OCI-M1 (cell line): ENCODE data around the gene SUPT5H.

Source experiments
- DNase-seq: peaks from one replicate; lab custom pipeline; 2025; lab: John Stamatoyannopoulos, UW

Gene SUPT5H

DNA sequence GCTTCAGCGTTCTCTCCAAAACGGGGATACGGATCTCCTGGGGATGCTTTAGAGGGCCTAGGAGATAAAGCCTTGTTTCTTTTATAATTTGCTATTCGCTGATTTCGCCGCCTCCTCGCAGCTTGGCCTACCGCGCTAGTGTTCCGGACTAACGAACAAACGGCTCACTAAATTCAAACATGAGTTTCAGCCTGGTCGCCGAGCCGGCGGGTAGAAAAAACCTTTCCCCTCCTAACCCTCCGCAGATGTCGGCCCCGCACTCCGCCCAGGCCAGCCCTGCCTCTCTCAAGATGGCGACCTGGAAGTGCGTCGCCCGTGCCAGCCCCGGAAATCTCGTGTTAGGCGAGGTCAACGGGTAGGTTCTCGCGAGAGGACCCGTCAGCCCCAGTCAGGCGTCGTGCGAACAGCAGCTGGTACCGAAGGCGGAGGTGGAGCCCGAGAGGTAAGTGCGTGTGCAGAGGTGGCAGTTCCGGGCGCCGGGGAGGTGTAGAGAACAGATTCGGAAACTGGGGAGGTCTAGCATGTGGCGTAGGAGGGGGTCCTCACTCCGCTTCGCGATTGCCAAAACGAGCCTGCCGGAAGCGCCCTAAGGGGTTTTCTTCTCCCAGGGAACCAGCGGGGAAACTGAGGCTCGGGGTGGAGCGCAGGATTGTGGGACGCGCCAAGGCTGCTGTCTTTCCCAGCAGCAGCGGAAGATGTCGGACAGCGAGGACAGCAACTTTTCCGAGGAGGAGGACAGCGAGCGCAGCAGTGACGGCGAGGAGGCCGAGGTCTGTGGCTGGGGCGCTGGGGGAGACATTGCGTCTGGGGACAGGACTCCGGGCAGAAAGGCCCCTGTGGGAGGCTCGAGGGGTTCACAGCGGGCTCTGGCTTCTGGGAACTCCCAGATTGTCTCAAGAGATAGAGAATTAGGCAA is at the start of gene SUPT5H:
Gene SUPT5H, plus strand, starts transcription at position 387 of the 916 bp plus-strand sequence. Its CDS starts 309 bp downstream, at position 696.
- peak; percentile 99 for DNase-seq

DNA sequence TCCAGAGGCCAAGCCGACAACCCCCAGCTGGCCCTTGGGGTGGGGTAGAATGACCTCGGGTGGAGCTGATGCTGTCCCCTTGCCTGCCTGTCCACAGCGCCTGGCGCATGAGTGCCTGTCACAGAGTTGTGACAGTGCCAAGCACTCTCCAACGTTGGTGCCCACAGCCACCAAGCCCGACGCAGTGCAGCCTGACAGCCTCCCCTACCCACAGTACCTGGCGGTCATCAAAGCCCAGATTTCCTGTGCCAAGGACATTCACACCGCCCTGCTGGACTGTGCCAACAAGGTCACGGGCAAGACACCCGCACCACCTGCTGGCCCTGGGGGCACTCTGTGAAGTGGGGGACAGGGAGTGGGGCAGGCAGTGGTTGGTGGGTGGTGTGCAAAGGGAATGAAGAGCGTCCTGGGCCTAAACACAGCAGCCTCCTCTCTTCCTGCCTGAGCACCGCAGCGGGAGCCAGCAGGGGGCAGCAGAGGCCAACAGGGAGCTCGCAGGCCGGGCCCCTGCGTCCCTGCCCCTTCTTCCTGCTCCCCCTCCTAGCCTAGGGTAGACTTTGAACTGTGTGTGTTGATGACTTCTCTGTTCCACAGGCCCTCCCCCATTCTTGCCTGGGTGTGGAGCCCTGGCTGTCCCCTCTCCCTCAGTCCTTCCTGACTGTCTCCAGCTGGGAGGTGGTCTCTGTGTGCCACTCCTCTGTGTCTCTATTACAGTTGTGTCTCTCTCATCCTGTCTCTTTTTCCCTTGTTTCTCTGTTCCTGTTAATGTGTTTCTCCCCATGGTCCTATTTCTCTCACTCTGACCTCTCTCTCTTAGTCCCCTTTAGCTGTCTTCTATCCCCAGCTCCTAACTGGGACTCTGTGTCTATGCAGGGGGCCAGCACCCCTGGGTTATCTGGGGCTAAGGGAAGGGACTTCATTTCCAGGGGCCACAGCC is 47.8 kb upstream of the SUPT5H start:
- DNase-seq = peak; percentile 93

DNA sequence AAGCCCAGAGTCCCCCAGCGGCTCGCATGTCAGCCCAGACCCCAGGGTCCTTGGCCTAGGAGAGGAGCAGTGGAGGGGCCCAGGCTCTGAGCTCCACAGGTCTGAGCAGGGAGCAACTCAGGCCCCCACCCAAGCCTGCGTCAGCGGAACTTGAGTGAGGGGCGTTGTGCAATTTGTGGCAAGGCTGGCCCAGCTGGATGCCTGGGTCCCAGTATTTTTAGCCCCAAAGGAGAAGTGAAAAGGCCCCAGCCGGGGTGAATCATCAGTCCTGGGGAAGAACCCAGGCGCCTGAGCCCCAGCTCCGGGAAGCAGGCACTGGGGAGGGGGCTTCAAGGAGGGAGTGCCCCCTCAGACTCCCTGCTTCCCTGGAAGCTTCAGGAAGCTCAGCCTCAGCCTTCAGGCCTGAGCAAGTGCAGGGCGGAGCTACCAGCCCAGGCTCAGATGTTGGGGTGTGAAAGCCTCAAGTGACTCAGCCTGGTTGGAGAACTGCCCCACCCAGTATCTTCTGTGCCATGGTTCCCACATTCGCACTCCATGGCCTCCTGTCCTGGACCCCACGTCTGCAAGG is 47.0 kb upstream of the SUPT5H start:
- DNase-seq = peak; percentile 6

DNA sequence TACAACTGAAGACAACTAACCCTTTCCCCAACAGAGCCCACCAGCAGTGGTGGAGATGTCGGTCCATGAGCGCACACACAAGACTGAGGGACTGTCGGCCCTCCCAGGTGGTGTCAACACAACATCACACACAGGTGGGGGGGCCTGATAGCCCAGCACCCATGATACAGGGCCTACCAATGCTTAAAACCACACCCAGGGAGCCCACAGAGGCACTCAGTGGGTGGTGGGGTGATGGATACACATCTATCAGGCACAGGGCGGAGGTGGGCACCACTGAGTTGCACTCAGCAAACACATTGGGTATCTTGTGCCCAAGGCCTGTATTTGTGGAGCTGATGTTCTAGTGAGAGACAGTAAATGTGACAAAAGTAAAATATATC is 45.7 kb upstream of the SUPT5H start:
- no peak for DNase-seq

DNA sequence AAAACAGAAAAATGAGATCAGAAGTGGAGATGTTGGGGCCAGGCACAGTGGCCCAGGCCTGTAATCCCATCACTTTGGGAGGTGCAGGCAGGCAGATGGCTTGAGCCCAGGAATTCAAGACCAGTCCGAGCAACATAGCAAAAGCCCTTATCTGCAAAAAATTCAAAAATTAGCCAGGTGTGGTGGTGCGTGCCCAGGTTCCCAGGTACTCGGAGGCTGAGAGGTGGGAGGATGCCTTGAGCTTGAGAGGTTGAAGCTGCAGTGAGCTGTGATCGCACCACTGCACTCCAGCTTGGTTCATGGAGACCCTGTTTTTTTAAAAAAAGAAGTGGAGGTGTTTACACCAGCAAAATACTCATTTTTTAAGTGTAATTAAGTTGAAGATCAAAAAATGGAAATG is 45.3 kb upstream of the SUPT5H start:
- DNase-seq = no peak

DNA sequence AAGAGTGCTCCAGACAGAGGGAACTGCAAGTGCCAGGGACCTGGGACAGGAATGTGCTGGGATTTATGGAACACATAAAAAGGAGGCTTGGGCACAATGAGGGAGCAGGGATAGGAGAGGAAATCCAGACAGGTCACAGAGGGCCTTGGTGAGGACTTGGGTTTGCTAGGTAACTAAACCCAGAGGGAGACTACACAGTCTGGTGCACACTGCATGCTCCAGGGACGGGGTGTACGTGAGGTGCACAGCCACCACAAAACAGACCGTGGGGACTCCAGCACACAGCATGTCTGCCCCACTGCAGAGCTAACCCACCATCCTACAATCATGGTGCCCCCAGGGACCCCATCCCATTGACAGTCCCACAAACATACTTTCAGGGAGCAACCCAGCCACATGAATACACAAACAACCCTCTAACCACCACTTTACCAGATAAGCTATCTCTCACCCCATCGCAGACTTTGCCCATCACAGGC is 44.3 kb upstream of the SUPT5H start:
- DNase-seq = peak; percentile 64

DNA sequence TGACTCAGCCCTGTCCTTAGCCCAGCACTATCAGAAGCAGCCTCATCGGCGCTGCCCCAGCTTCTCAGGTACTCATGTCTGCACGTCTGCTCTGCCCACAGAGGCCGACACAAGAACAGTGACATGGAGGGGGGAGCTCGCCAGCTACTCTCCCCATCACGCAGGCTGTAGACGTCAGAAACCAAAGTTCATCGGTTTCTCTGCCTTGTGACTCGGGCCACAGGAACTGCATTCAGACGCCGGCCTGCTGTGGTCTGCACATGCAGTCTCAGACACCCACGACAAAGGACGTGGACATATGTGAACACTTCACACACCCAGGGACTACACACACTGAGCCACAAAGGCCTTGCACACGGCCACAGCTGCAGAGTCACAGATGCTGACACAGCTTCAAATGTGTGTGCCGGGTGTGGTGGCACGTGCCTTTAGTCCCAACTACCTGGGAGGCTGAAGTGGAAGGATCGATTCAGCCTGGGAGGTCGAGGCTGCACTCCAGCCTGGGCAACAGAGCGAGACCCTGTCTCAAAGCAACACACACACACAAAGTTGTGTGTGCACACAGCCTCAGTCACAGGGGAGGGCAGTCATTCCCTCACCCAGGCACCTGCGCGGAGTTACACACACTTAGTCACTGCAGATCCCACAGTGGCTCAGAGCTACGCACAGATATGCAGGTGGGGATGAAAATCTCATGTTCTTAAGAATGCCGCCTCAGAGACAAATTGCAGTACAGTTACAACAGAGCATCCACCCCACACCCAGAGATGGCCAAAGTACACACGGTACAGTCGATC is 43.6 kb upstream of the SUPT5H start:
- DNase-seq = peak; percentile 74

DNA sequence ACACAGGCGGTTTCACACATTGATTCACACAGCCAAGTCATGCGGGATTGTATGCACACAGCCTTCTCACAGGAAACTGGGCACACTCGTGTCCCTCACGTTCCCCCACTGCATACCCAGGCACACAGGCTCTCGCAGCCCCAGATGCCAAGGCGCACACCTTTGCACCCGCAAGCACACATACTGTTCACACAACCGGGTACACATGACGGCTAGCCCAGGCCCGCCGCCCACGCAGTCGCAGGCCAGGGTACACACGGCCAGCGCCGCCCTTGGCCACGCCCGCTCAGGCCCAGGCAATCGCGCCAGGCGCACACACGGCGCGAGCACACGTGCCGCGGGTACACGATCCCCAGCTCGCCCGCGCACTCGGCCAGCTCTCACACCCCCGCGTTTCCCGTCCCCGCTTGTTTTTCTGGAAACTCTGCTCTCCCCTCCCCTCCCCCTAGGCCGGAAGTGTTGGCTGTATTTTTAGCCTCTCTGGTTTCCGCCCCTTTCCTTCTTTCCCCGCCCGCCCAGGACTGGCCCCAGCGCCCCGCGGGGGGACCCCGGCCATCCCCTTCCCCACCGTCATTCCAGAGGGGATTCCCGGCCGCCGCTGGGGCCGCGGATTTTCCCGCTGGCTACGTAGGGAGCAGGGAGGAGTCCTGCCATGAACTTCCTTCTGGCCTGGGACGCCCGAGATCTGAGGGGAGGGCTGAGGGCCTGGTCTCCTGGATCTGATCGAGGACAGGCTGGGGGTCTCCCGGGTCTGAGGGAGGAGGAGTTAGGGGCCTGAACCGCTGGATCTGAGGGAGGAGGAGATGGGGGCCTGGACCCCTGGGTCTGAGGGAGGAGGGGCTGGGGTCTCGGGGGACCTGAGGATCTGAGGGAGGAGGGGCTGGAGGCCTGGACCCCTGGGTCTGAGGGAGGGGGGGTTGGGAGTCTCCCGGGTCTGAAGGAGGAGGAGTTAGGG is 42.8 kb upstream of the SUPT5H start:
- peak; percentile 91 for DNase-seq

DNA sequence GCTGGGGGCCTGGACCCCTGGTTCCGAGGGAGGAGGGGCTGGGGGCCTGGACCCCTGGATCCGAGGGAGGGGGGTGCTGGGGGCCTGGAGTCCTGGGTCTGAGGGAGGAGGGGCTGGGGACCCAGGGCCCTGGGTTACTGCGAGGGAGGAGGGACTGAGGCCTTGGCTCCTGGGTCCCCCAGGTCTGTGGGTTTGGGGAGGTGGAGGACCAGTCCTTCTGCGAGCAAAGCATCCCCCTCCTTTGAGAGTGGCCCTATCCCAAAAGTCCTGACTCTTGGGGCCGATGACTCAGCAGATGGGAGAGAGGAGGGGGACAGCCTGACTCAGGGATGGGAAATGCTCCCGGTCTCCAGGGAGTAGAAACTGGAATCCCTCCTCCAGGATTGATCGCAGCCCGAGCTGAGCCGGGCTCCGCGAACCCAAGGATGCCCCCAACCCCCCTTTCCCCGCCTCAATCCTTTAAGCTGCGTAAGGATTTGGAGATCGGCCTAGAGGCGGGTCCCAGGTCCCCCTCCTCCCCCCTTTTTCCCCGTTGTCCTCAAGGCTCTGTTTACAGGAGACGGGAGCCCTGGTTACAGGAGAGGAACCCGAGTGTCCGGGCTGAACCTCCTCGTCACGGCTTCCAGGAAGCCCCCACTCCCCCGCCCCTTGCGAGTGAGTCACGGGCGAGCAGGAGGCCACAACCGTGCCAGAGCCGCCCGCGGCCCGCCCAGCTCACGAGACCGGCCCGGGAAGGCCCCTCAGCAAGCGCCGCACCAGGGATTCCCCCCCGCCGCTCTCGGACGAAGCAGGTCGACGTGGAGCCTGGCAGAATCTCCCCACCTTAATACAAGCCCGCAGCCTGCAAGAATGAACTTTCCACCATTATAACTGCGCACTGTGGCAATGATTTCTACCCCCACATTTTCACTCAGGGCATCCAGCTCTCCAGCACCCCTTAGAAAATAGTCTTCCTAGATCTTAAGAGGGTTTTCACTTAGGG is 41.8 kb upstream of the SUPT5H start:
- DNase-seq = peak; percentile 94

DNA sequence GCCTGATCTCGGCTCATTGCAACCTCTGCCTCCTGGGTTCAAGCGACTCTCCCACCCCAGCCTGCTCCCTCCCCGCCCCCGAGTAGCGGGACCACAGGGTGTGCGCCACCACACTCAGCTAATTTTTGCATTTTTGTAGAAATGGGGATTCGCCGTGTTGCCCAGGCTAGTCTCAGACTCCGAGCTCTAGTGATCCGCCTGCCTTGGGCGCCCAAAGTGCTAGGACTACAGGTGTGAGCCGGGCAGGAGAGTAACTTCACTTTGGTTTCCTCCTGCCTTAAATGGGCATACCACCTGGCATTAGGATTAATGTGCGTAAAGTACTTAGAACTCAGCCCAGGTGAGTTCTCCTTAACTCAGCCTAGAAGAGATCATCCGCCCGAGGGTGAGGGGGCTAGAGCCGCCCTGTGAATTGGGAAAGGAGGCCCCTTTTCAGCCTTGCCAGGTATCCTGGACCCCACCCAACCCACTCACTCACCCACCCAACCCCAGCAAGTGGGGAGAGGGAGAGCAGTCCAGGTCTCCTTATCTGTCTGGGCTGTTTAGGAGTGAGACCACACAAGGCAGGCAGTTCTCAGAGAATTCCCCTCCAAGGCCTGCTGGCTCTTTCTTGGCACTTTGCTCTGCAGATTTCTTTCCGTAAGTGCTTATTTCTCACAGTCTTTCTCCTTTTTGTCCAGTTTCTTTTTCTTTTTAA is 40.0 kb upstream of the SUPT5H start:
- DNase-seq = peak; percentile 38

DNA sequence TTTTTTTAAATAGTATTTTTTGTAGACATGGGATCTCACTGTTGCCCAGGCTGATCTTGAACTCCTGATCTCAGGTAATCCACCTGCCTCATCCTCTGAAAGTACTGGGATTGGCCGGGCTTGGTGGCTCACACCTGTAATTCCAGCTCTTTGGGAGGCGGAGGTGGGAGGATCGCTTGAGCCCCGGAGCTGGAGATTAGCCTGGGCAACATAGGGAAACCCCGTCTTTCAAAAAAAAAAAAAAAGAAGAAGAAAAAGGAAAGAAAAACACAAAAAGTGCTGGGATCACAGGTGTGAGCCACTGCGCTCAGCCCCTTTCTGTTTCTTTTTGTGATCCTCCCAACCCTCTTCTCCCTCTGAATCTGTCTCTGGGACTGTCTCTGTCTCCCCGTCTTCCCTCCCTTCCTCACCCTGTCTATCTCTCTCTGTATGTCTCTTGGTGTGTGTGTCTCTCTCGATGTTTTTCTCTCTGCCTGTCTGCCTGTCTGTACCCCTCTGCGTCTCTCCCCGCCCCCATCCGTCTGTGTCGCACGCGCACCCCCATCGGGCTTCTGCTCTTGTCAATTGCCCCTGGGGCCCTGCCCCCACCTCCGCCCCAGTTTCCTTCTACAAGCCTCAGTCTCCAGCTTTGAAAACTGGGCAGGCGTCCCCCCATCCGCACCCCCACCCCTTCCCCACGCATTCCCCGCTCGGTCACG is 39.3 kb upstream of the SUPT5H start:
- peak; percentile 88 for DNase-seq

DNA sequence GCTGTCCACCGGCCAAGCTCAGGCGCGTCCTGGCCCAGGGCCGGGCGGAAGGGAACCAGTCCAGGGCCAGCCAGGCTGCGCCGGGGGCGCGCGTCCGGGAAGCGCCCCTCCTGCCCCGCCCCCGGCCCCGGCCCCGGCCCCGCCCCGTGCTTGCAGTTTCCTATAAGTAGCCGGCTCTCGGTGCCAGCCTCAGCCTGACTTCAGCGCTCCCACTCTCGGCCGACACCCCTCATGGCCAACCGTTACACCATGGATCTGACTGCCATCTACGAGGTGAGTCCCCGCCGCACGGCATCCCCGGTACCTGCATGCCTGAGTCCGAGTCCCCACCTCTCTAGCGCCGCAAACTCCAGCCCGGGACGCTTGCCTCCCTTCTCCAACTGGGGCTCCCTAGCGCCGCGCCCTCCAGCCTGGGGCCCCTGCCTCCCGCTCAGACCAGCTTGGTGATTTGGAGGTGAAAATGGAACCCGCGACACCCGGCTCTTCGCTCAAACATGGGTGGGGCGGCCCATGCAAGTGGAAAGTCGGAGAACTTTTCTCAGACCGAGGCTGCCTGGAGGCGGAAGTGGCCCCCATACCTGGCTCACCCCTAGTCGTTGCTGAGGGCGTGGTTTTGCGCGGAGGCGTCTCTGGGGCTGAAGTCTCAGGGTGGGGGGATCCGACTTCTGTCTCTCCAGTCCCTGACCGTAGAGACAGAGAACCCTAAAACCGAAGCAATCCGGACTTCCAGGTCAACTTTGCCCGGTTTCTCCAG is 38.5 kb upstream of the SUPT5H start, which contains the start of gene ZFP36:
Gene ZFP36, plus strand, starts transcription at position 192 of the 754 bp plus-strand sequence. Its CDS starts 58 bp downstream, at position 250.
- peak; percentile 89 for DNase-seq

DNA sequence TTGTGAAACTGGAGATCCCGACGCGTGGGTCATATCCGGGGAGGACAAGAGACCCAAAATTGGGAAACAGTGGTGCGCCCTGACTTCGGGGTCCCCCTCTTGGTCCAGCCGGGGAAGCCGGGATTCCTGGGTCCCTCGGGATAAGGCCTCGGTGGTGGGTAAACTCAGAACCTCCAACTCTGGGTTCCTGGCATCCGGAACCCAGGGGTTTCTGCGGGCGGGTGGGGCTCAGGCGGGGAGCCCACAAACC is 38.0 kb upstream of the SUPT5H start:
- DNase-seq = no peak

DNA sequence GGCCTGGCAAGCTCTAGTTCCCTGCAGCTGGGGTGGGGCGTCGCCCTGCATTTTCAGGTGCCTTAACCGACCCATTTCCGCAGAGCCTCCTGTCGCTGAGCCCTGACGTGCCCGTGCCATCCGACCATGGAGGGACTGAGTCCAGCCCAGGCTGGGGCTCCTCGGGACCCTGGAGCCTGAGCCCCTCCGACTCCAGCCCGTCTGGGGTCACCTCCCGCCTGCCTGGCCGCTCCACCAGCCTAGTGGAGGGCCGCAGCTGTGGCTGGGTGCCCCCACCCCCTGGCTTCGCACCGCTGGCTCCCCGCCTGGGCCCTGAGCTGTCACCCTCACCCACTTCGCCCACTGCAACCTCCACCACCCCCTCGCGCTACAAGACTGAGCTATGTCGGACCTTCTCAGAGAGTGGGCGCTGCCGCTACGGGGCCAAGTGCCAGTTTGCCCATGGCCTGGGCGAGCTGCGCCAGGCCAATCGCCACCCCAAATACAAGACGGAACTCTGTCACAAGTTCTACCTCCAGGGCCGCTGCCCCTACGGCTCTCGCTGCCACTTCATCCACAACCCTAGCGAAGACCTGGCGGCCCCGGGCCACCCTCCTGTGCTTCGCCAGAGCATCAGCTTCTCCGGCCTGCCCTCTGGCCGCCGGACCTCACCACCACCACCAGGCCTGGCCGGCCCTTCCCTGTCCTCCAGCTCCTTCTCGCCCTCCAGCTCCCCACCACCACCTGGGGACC is 37.6 kb upstream of the SUPT5H start:
- DNase-seq = no peak

DNA sequence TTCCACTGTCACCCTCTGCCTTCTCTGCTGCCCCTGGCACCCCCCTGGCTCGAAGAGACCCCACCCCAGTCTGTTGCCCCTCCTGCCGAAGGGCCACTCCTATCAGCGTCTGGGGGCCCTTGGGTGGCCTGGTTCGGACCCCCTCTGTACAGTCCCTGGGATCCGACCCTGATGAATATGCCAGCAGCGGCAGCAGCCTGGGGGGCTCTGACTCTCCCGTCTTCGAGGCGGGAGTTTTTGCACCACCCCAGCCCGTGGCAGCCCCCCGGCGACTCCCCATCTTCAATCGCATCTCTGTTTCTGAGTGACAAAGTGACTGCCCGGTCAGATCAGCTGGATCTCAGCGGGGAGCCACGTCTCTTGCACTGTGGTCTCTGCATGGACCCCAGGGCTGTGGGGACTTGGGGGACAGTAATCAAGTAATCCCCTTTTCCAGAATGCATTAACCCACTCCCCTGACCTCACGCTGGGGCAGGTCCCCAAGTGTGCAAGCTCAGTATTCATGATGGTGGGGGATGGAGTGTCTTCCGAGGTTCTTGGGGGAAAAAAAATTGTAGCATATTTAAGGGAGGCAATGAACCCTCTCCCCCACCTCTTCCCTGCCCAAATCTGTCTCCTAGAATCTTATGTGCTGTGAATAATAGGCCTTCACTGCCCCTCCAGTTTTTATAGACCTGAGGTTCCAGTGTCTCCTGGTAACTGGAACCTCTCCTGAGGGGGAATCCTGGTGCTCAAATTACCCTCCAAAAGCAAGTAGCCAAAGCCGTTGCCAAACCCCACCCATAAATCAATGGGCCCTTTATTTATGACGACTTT is 36.8 kb upstream of the SUPT5H start:
- DNase-seq = peak; percentile 46
